Fibroblast of skin of right quadriceps (primary cell): ENCODE measurements around the gene MRPS30.
"Not testable (repeated sequence)": the region's sequence is repeated elsewhere in the genome, so short reads cannot be mapped to it uniquely, and the experiment has no call there.

Experiments used
- DNase-seq: peaks from one replicate; pipeline ENCODE4 v3.0.0-alpha.2; 2013

The MRPS30 gene

GRCh38 chr5:44824662-44825061 lies 15.9 kb downstream of the MRPS30 start:
- DNase-seq: not testable (repeated sequence)

DNA sequence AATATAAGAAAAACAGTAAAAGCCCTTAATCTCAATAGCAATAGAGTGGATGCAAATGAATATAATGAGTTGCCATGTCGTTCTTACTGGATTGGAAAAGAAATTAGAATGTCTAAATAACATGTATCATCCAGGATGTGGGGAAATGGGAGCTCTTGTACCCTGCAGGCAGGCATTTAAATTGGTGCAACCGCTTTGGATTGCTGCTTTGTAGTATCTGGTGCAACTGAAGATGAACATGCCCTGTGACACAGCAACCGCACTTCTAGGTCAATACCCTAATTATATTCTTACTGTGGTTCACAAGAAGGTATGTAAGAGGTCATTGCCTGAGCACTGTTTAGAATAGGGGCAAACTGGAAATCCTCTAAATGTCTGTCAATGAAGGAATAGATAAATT lies 18.9 kb downstream of the MRPS30 start:
- DNase-seq: no peak

GRCh38 chr5:44828719-44829118 lies 20.0 kb downstream of the MRPS30 start:
- no peak for DNase-seq

DNA sequence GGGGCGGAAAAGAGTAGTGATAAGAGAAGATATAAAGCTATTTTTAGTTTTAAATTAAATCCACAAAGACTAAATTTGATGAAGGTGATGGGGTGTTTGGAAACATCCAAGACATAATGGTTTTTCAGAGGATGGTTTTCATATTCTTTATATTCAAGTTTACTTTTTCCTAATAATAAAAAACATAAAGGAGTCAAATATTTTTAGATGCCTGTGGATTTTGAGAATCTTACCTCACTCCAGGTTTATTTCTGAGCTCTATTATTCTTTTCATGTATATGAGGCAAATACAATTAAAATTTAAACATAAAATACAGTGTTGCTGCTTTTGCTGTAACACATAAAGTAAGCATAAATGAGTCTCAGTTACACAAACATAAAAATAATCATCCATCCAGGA lies 22.2 kb downstream of the MRPS30 start:
- DNase-seq: no peak

- no peak for DNase-seq
Measured at GRCh38 chr5:44833249-44833648, 24.5 kb downstream of the MRPS30 start.

- DNase-seq: no peak
Measured at GRCh38 chr5:44835693-44836092, 26.9 kb downstream of the MRPS30 start.

DNA sequence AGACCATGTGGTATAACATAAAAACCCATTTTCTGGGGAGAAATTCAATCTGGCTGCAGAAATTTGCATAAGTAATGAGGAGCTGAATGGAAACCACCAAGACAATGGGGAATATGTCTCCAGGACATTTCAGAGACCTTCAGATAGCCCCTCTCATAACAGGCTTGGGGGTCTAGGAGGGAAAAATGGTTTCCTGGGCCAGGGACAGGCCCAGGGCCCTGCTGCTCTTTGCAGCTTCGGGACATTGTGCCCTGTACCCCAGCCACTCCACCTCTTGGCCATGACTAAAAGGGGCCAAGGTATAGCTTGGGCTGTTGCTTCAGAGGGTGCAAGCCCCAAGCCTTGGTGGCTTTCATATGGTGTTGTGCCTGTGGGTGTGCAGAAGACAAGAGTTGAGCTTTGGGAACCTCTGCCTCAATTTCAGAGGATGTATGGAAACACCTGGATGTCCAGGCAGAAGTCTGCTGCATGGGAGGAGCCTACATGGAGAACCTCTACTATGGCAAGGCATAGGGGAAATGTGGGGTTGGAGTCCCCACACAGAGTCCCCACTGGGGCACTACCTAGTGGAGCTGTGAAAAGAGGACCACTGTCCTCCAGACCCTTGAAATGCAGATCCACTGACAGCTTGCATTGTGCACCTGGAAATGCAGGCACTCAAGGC lies 30.4 kb downstream of the MRPS30 start:
- no peak for DNase-seq

GRCh38 chr5:44842496-44843282 lies 33.9 kb downstream of the MRPS30 start:
- DNase-seq: no peak

- DNase-seq: no peak
Measured at GRCh38 chr5:44844744-44845143, 36.0 kb downstream of the MRPS30 start.

- no peak for DNase-seq
Measured at GRCh38 chr5:44845777-44846176, 37.0 kb downstream of the MRPS30 start.

GRCh38 chr5:44847206-44847852 lies 38.6 kb downstream of the MRPS30 start:
- DNase-seq: no peak

GRCh38 chr5:44860267-44860666 lies 51.5 kb downstream of the MRPS30 start:
- no peak for DNase-seq

- DNase-seq: peak; percentile 2
Measured at GRCh38 chr5:44862808-44863207, 54.1 kb downstream of the MRPS30 start.
